B cell (primary cell): ENCODE results near the gene NADSYN1. TPM values are rescaled to one million over a fixed set of nuclear protein-coding genes. Genes with fewer than 3 reads are reported as not detected.

Experiments
- ATAC-seq: fragments of 200-7000 bp; cut with Tn5 transposase; one replicate; pipeline ENCODE4 v1.10.0; 2021; ENCODE audit warnings: low read depth, mild to moderate bottlenecking, moderate number of reproducible peaks, moderate library complexity
- CTCF ChIA-PET: fragments of 350-600 bp; sonication (Branson Sonifier 250); formaldehyde crosslinking; loops from one replicate; lab custom pipeline; 2021; ENCODE audit warnings: antibody characterized with exemption, inconsistent platforms; lab: Charles Lee
- POLR2A ChIA-PET: fragments of 350-600 bp; sonication (Branson Sonifier 250); formaldehyde crosslinking; loops from one replicate; lab custom pipeline; 2021; ENCODE audit warnings: antibody characterized with exemption; lab: Charles Lee
- DNase-seq: peaks from one replicate; pipeline ENCODE4 v3.0.0; 2013
- H2AFZ ChIP-seq: 2 replicates; pipeline ENCODE4 v1.6.1; 2012; ENCODE audit warnings: mild to moderate bottlenecking, low read depth, low read length; ENCODE audit not compliant: insufficient read depth, poor library complexity, severe bottlenecking
- H3K27ac ChIP-seq, 2 donors: 1 replicate in 1 of 2; 2 replicates in 1 of 2; pipeline ENCODE4 v1.5.1; 2012 to 2013; ENCODE audit warnings: low read length in 2 of 2, mild to moderate bottlenecking in 2 of 2, moderate library complexity in 1 of 2
- H3K27me3 ChIP-seq, 4 experiments: fragments of 200-600 bp in 1 of 4; sonication (generic) in 1 of 4; replicated peaks in 1 of 4; 1 replicate in 2 of 4; 2 replicates in 2 of 4; pipeline versions ENCODE4 v1.6.1 to v1.7.0; 2013 to 2016; ENCODE audit warnings: low read length in 3 of 4, mild to moderate bottlenecking in 2 of 4, mixed read lengths in 1 of 4, moderate library complexity in 1 of 4; ENCODE audit not compliant: insufficient read depth in 4 of 4, control insufficient read depth in 3 of 4; ENCODE audit errors: control extremely low read depth in 1 of 4
- H3K36me3 ChIP-seq, 2 experiments: replicated peaks in 1 of 2; 1 replicate in 1 of 2; 2 replicates in 1 of 2; pipeline versions ENCODE4 v1.6.1 to v1.7.1; 2013; ENCODE audit warnings: low read length in 1 of 2; ENCODE audit not compliant: insufficient read depth in 2 of 2, control insufficient read depth in 1 of 2; ENCODE audit errors: control extremely low read depth in 1 of 2, extremely low read depth in 1 of 2
- H3K4me1 ChIP-seq, 2 donors: fragments of 200-600 bp in 1 of 2; sonication (generic) in 1 of 2; 1 replicate in 1 of 2; 2 replicates in 1 of 2; pipeline versions ENCODE4 v1.5.1 to v1.6.1; 2013 to 2017; ENCODE audit warnings: low read length in 2 of 2; ENCODE audit not compliant: control insufficient read depth in 2 of 2, insufficient read depth in 2 of 2
- H3K4me2 ChIP-seq: replicated peaks from 2 replicates; pipeline ENCODE3; 2012; ENCODE audit warnings: mild to moderate bottlenecking, low read depth, low read length; ENCODE audit not compliant: poor library complexity, severe bottlenecking
- H3K4me3 ChIP-seq, 5 experiments: fragments of 200-600 bp in 1 of 5; sonication (generic) in 1 of 5; 1 replicate in 3 of 5; 2 replicates in 2 of 5; pipeline versions ENCODE4 v1.5.1 to v1.7.0; 2011 to 2016; ENCODE audit warnings: low read length in 4 of 5, mild to moderate bottlenecking in 4 of 5, low read depth in 2 of 5, control low read depth in 1 of 5, moderate library complexity in 1 of 5; ENCODE audit not compliant: insufficient read depth in 1 of 5; ENCODE audit errors: control extremely low read depth in 1 of 5, extremely low read depth in 1 of 5
- H3K79me2 ChIP-seq: fragments of 200-600 bp; sonication (generic); one replicate; pipeline ENCODE4 v1.6.0; 2016; ENCODE audit warnings: low read length; ENCODE audit not compliant: control insufficient read depth, insufficient read depth
- H3K9ac ChIP-seq: fragments of 200-600 bp; sonication (generic); 2 replicates; pipeline ENCODE4 v1.6.1; 2017; ENCODE audit warnings: mild to moderate bottlenecking, low read length, moderate library complexity
- H3K9me3 ChIP-seq, 3 donors: one replicate each; pipeline versions ENCODE4 v1.6.1 to v1.7.1; 2013; ENCODE audit warnings: low read length in 2 of 3; ENCODE audit not compliant: control insufficient read depth in 2 of 3, insufficient read depth in 1 of 3; ENCODE audit errors: control extremely low read depth in 1 of 3
- H4K20me1 ChIP-seq: 2 replicates; pipeline ENCODE4 v1.6.0; 2012; ENCODE audit warnings: mild to moderate bottlenecking, low read length; ENCODE audit not compliant: insufficient read depth, control insufficient read depth, poor library complexity, severe bottlenecking
- H3K27ac Mint-ChIP-seq: one replicate; pipeline ENCODE4 v1.8.0; 2021; ENCODE audit warnings: mixed read lengths
- H3K27me3 Mint-ChIP-seq: one replicate; pipeline ENCODE4 v1.8.0; 2021; ENCODE audit warnings: mixed read lengths
- H3K4me1 Mint-ChIP-seq: one replicate; pipeline ENCODE4 v1.8.0; 2021; ENCODE audit warnings: mixed read lengths
- H3K4me3 Mint-ChIP-seq: one replicate; pipeline ENCODE4 v1.8.0; 2021; ENCODE audit warnings: mixed read lengths
- H3K9me3 Mint-ChIP-seq: one replicate; pipeline ENCODE4 v1.8.0; 2022; ENCODE audit warnings: mixed read lengths; ENCODE audit not compliant: insufficient read depth
- CTCF ChIP-seq: fragments of 200-600 bp; IDR thresholded peaks from one replicate; pipeline ENCODE4 v1.8.0; 2022; ENCODE audit warnings: antibody characterized with exemption, mild to moderate bottlenecking
- EZH2 ChIP-seq: IDR thresholded peaks from 2 replicates; pipeline ENCODE4 v1.6.1; 2012; ENCODE audit warnings: borderline replicate concordance, low read depth, mild to moderate bottlenecking, moderate library complexity, low read length; ENCODE audit not compliant: insufficient read depth, poor library complexity, severe bottlenecking
- WGBS: methylation state at CpG from one replicate; pipeline ENCODE4 v1.1.5; 2013; ENCODE audit warnings: missing lambda C conversion rate; ENCODE audit not compliant: insufficient coverage; 5-methylcytosine and 5-hydroxymethylcytosine counted together
- intact Hi-C: fragments of 100-400 bp; cut with micrococcal nuclease; formaldehyde crosslinking; loops from one replicate; pipeline ENCODE4 v1.10.0; 2022
- polyA plus RNA-seq: library from polyadenylated mRNA; depleted of rRNA; stranded (reverse); fragments of >200 nt; gene quantifications from 2 replicates; pipeline ENCODE4 v1.2.3, GENCODE V29; 2012
- total RNA-seq, 2 donors: library from RNA; stranded (reverse); fragments of 120-200 nt in 1 of 2; gene quantifications; 1 replicate in 1 of 2; 2 replicates in 1 of 2; pipeline versions ENCODE4 v1.2.3 to v1.2.4, GENCODE V29; 2013 to 2022

The NADSYN1 gene
- total and polyA plus RNA-seq, 2 donors (not counting 1 experiment from before 2014, with no cell fraction given) = 153 to 222 TPM

- peaks cover 55% of the 10 kb centered on the region for H3K4me1 Mint-ChIP-seq
- H3K27ac Mint-ChIP-seq = peak overlapping the region; percentile 87
- peaks cover 43% of the 10 kb centered on the region for H3K79me2 ChIP-seq
These were observed 585 bp upstream of the NADSYN1 start for GRCh38 chr11:71452199-71453036.

More at GRCh38 chr11:71452199-71453036, 585 bp upstream of the NADSYN1 start:
- TF ChIP-seq EZH2 (no peak), CTCF (peak; percentile 6)
- Histone ChIP-seq H3K4me1 (peaks cover 29 to 49% of the 10 kb centered on the region in 2 donors), H3K9me3 (no peaks in the 10 kb centered on the region), H3K4me3 (peak overlapping the region; percentile 86 to 98 (median 94)), H4K20me1 (peaks cover 34% of the 10 kb centered on the region), H3K4me2 (peak overlapping the region; percentile 86), H2AFZ (peak overlapping the region; percentile 87), H3K36me3 (peaks cover 0 to 26% of the 10 kb centered on the region in 2 experiments), H3K9ac (peak overlapping the region; percentile 89), H3K27me3 (no peaks in the 10 kb centered on the region), H3K27ac (peak overlapping the region; percentile 74 to 80)
- Mint-ChIP-seq H3K9me3 (no peaks in the 10 kb centered on the region), H3K4me3 (peak overlapping the region; percentile 93), H3K27me3 (no peaks in the 10 kb centered on the region)
- intact Hi-C loops = loop anchor here (2.0 to 10.0 kb wide), 3 partner anchors 200 to 1250 kb away; partner anchors contain the start of genes FADD and SHANK2
- ATAC-seq (peak; percentile 9), DNase-seq (peak; percentile 73)
- ChIA-PET POLR2A (interaction anchor here (0.6 to 0.7 kb wide), 3 partner anchors 9 to 677 kb away, joined by 3 to 6 read pairs (median 4); no protein-coding TSS in a partner anchor), CTCF (interaction anchor here (0.7 kb wide), 1 partner anchor 638 kb away, joined by 3 read pairs; no protein-coding TSS in a partner anchor)
- under 1% methylated on average over 31 of the region's 40 CpGs for WGBS
